Umbilical cord (tissue), 2 donors: ENCODE data around the gene PLPP3. TPM values are rescaled to one million over a fixed set of nuclear protein-coding genes. Genes with fewer than 3 reads are reported as not detected.
A peak's percentile ranks its signal among the peaks of the same experiment; 100 is the strongest.
"Not testable (repeated sequence)": the region's sequence is repeated elsewhere in the genome, so short reads cannot be mapped to it uniquely, and the experiment has no call there.

Experiments
- DNase-seq: peaks from one replicate; pipeline ENCODE4 v3.0.0-alpha.2; 2015; ENCODE audit warnings: low spot score
- total RNA-seq: library from RNA; depleted of rRNA; stranded (reverse); fragments of >200 nt; gene quantifications from one replicate; pipeline ENCODE4 v1.2.3, GENCODE V29; 2014; ENCODE audit warnings: low replicate concordance; ENCODE audit not compliant: insufficient read depth

PLPP3 gene
- total RNA-seq: 228 TPM

GRCh38 chr1:56578963-56579875 lies at the start of gene PLPP3:
PLPP3 (minus strand) TSS chr1:56579563; CDS start chr1:56579016, 547 bp downstream.
- DNase-seq: peak; percentile 97

- DNase-seq: no peak
These were observed 48.3 kb upstream of the PLPP3 start for GRCh38 chr1:56627636-56628039.

- DNase-seq: no peak
These were observed 47.8 kb upstream of the PLPP3 start for GRCh38 chr1:56627019-56627635.

- DNase-seq: no peak
These were observed 47.2 kb upstream of the PLPP3 start for GRCh38 chr1:56626546-56626945.

- DNase-seq: no peak
These were observed 46.6 kb upstream of the PLPP3 start for GRCh38 chr1:56625819-56626440.

GRCh38 chr1:56617141-56617540 lies 37.8 kb upstream of the PLPP3 start:
- no peak for DNase-seq

GRCh38 chr1:56610770-56611169 lies 31.4 kb upstream of the PLPP3 start:
- not testable (repeated sequence) for DNase-seq

- not testable (repeated sequence) for DNase-seq
These were observed 30.7 kb upstream of the PLPP3 start for GRCh38 chr1:56610097-56610496.

- DNase-seq: not testable (repeated sequence)
These were observed 16.2 kb upstream of the PLPP3 start for GRCh38 chr1:56595397-56596191.

- DNase-seq: no peak
These were observed 12.5 kb upstream of the PLPP3 start for GRCh38 chr1:56591909-56592308.

- DNase-seq: no peak
These were observed 11.2 kb upstream of the PLPP3 start for GRCh38 chr1:56590520-56591011.

- no peak for DNase-seq
These were observed 10.0 kb upstream of the PLPP3 start for GRCh38 chr1:56589369-56589768.

- no peak for DNase-seq
These were observed 7.1 kb upstream of the PLPP3 start for GRCh38 chr1:56586502-56586901.

- DNase-seq: no peak
These were observed 6.6 kb upstream of the PLPP3 start for GRCh38 chr1:56585985-56586384.

GRCh38 chr1:56584910-56585528 lies 5.7 kb upstream of the PLPP3 start:
- peak; percentile 73 for DNase-seq

- no peak for DNase-seq
These were observed 4.7 kb upstream of the PLPP3 start for GRCh38 chr1:56583957-56584468.

GRCh38 chr1:56580771-56581170 lies 1.4 kb upstream of the PLPP3 start:
- DNase-seq: no peak

GRCh38 chr1:56578138-56578962 lies 1.0 kb downstream of the PLPP3 start:
- peak; percentile 56 for DNase-seq

GRCh38 chr1:56577406-56578137 lies 1.8 kb downstream of the PLPP3 start:
- peak; percentile 50 for DNase-seq
